SKM-1 (cell line): ENCODE measurements around the gene ZMAT3.
"Not testable (repeated sequence)": the region's sequence is repeated elsewhere in the genome, so short reads cannot be mapped to it uniquely, and the experiment has no call there.

Experiments
- DNase-seq: peaks from one replicate; lab custom pipeline; 2025; ENCODE audit not compliant: unreplicated experiment; lab: John Stamatoyannopoulos, UW

Gene ZMAT3

GRCh38 chr3:179068779-179069530 is 2.7 kb downstream of the ZMAT3 start:
- peak; percentile 22 for DNase-seq

- DNase-seq: no peak
These were observed 3.8 kb downstream of the ZMAT3 start for GRCh38 chr3:179067839-179068238.

DNA sequence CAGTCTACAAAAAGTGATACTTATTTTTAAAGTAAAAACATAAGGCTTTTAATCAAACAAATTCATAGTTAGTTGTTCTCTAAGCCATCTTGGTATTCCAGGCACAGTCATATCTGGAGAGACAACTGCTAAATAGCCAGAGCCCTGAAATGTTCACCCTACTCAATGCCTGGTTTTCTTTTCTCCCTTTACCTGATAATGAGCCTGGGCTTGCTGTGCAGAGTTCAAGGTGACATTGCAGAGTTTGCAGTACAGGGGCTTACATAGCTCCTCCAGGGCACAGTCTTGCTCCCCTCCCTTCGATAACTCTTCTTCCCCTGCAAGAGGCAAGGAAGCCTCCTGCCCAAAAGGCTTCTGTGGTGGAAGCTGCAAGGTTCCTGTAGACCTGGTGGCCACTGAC is 4.3 kb downstream of the ZMAT3 start:
- DNase-seq: no peak

DNA sequence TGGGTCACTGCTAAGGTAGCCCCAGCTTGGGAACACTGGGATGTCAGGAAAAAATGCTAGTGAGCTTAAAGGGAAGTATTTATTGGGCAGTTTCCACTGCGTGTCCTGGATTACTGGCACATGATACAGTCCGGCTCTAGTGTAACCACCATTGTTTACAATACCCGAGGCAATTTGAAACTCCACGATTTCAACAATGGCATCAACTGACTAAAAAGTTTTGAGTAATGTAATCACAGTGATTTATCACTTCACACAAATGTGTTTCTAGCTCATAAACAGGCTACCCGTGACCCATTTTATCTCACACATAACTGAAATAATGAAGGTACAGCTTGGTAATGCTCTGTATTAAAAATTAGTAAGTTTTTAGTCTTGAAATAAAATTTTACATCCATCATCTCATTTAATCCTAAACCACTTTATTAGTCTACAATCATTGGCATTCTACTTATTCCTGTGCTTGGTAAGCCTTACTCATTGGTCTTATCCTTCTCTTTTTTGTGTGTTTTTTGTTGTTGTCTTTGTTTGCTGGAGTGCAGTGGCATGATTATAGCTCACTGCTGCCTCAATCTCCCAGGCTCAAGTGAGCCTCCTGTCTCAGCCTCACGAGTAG is 7.6 kb downstream of the ZMAT3 start:
- DNase-seq: no peak

- DNase-seq: no peak
These were observed 15.3 kb downstream of the ZMAT3 start for GRCh38 chr3:179056326-179056725.

- DNase-seq: not testable (repeated sequence)
These were observed 17.0 kb downstream of the ZMAT3 start for GRCh38 chr3:179054565-179054964.

DNA sequence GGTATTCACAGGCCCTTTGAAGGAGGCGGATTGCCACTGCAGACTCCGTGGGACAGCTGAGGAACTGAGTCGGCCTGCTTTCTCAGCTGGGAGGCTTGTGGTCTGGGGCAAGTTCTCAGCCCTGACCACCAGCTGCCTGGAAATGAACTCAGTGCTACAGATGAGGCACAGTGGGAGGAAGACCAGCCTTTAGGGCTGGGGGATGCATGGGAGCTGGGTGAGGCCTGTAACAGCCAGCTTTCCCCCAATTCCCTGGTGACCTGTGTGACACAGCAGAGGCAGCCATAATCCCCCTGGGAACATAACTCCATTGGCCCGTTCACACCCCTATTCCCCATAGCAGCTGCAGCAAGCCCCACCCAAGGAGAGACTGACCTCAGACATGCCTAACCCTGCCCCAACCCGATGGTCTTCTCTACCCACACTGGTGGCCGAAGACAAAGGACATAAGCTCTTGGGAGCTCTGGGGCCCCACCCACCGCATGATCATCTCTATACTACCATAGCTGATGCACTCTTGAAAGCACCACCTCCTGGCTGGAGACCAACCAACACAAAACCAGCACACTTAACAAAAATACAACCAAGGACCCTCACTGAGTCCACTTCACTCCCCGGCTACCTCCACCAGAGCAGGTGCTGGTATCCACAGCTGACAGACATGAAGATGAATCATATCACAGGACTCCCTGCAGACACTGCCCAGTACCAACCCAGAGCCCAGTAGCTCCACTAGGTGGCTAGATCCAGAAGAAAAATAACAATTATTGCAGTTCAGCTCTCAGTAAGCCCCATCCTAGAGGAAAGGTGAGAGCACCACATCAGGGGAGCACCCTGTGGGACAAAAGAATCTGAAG is 24.9 kb downstream of the ZMAT3 start:
- DNase-seq: no peak

- DNase-seq: no peak
These were observed 25.7 kb downstream of the ZMAT3 start for GRCh38 chr3:179045719-179046402.

DNA sequence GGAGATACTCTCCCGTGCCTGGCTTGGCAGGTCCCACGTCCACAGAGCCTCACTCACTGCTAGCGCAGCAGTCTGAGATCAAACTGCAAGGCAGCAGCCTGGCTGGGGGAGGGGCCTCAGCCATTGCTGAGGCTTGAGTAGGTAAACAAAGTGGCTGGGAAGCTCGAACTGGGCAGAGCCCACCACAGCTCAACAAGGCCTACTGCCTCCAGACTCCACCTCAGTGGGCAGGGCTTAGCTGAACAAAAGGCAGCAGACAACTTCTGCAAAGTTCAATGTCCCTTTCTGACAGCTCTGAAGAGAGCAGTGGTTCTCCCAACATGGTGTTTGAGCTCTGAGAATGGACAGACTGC is 32.7 kb downstream of the ZMAT3 start:
- DNase-seq: not testable (repeated sequence)

DNA sequence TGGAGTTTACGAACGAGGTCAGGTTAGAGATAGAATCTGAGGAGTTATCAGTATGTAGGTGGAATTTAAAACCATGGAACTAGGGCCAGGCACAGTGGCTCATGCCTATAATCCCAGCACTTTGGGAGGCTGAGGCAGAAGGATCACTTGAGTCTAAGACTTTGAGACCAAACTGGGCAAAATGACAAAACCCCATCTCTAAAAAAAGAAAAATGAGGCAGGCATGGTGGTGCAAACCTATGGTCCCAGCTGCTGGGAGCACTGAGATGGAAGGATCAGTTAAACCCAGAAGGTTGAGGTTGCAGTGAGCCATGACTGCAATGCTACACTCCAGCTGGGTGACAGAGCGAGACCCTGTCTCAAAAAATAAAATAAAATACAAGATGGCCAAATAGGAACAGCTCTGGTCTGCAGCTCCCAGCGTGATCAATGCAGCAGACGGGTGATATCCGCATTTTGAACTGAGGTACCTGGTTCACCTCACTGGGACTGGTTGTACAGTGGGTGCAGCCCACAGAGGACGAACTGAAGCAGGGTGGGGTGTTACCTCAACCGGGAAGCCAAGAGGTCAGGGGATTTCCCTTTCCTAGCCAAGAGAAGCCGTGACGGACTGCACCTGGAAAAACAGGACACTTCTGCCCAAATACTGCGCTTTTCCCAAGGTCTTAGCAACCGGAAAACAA is 33.3 kb downstream of the ZMAT3 start:
- no peak for DNase-seq

GRCh38 chr3:179037351-179037750 is 34.3 kb downstream of the ZMAT3 start:
- DNase-seq: no peak

GRCh38 chr3:179036626-179037300 is 34.8 kb downstream of the ZMAT3 start:
- DNase-seq: no peak

DNA sequence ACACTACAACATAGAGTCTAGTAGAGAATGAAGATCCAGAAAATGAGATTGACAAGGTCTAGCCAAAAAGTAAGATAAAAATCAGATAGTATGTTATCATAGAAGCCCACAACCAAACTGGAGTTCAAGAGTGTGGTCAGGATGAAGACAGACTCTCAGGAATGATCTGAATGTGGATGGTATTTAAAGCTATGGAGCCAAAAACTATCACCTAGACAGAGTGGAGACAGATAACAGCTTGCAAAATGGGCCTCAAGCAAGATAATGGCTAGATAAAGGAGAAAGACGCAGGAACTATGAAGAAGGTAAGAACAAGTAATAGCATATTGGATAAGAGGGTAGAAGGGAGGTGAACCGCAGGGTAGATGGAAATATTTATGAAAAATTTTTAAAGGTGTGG is 35.4 kb downstream of the ZMAT3 start:
- DNase-seq: no peak

- no peak for DNase-seq
These were observed 36.4 kb downstream of the ZMAT3 start for GRCh38 chr3:179035232-179035631.

DNA sequence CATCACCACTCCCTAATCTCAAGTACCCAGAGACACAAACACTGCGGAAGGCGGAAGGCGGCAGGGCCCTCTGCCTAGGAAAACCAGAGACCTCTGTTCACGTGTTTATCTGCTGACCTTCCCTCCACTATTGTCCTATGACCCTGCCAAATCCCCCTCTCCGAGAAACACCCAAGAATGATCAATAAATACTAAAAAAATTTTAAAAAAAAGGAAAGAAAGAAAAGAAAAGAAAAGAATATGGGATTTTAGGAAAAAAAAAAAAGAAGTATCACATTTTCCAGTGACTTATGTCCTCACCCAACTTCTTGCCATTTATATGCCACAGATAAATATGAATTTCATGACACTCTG is 38.3 kb downstream of the ZMAT3 start:
- DNase-seq: not testable (repeated sequence)

GRCh38 chr3:179032454-179033303 is 38.9 kb downstream of the ZMAT3 start:
- DNase-seq: not testable (repeated sequence)

- no peak for DNase-seq
These were observed 42.5 kb downstream of the ZMAT3 start for GRCh38 chr3:179029096-179029495.

DNA sequence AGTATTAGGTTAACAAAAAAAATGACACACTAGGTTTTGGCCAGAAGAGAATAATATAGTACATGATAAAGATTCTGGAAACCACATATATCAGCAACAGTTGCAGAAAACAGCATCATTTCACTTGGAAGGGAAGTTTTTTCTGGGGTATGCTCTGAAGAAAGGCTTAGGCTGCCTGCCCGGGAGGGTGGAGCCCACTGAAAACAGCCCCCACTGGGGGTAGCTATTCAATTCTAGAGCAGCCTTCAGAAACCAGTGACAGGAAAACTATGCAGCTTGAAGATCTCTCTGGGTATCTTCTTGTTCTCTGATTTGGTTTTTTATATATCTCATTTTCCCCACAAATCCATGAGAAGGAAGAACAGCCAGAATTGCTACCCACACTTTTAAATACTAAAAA is 43.2 kb downstream of the ZMAT3 start:
- no peak for DNase-seq

DNA sequence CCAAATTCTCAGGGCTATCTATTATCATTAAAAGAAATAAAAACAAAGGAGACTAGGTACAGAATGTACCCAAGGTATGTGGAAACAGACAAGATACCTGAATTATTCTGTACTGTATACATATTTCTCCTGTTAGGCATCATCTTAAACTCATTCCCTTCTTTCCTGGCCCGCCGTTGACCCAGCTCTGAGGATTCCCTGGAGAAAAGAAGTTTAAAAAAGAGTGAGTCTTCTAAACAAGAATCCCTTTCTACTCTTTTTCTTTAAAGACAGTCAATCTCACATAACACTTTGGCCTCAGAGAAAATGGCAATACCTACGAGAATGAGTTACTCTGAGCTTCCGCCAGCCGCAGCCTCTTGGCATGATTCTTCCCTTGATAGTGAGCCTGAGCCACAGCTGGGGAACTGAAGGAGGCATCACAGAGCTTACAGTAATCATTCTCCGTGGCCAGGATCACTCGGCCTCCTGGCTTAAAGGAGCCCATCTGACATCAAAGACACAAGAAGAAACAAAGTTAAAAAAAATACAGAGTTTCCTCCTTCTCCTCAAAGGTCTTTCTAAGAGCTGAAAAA is 44.2 kb downstream of the ZMAT3 start:
- DNase-seq: no peak
